GM21390 (cell line): ENCODE measurements around the gene DBT.
A peak's percentile ranks its signal among the peaks of the same experiment; 100 is the strongest.
"Not testable (repeated sequence)": the region's sequence is repeated elsewhere in the genome, so short reads cannot be mapped to it uniquely, and the experiment has no call there.

ENCODE experiments used
- ATAC-seq: cut with Tn5 transposase; IDR thresholded peaks from one replicate; pipeline ENCODE4 v1.9.1; 2021; ENCODE audit not compliant: unreplicated experiment

DBT gene

DNA sequence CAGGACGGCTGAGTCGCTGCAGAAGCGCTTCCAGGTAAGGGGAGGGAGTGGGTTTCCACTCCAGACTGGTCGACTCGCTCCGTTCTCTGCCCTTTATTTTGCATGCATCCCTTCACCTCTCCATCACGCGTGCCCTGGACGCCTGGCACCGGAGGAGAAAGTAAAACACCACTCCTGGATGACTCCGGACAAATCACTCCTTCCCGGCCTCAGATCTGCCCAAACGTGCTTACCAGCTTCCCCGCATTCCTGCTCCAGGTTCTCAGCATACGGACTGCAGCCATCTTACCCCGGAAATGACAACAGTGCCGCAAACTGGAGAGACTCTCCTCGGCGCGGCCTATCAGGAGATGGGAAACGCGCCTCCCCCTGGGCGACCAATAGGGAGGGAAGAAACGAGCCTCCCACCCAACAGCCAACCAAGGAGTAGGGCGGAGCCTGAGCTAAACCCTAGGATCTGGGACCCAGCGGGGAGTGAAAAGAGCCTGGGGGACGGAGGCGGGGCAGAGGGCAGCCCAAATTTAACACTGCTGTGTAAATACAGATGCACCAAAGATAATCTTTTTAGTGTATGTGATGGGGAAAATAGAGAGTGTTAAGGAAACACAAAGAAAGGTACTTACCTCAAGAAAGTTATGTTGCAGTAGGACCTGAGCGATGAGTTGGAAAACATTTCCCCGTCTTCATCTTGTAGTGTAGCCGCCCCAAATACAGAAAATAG lies at the start of gene DBT:
TSS of gene DBT (minus strand) at position 298 of the 721 bp plus-strand sequence. CDS start at position 284, 14 bp downstream.
- ATAC-seq: peak; percentile 100

DNA sequence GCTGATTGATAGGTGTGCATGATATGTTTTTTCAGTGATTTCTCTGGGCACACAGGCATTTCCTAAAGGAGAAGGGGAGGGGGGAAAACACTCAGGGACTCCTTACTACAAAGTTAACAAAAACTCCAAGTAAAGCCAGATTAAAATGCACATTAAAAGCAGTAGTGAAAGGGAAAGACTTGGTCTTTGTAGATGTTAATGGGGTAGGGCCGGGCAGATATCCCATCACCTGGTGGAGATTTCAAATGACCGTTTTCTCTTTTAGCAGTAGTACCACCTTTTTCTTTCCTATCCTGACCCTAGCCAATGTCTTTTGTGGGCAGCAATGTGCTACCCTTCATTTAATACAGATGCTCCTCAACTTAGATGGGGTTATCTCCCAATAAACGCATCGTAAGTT lies 48.9 kb upstream of the DBT start:
- ATAC-seq: no peak

DNA sequence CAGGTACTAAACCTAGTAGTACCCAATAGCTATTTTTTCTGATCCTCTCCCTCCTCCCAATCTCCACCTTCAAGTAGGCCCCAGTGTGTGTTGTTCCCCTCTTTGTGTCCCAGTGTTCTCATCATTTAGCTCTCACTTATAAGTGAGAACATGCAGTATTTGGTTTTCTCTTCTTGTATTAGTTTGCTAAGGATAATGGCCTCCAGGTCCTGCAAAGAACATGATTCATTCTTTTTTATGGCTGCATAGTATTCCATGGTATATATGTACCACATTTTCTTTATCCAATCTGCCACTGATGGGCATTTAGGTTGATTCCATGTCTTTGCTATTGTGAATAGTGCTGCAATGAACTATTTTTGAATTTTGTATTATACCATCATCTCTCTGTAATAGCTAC lies 47.4 kb upstream of the DBT start:
- not testable (repeated sequence) for ATAC-seq

DNA sequence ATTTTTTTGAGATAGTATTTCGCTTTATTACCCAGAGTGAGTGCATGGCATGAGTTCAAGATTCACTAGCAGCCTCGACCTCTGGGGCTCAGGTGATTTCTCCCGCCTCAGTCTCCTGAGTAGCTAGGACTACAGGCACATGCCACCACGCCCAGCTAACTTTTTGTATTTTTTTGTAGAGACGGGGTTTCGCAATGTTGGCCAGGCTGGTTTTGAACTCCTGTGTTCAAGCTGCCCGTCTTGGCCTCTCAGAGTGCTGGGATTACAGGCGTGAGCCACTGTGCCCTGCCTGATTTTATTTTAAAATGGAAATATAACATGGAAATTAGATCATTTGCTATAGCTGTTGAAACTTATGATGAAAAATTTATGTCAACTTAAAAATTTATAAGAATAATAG lies 46.5 kb upstream of the DBT start:
- ATAC-seq: no peak

DNA sequence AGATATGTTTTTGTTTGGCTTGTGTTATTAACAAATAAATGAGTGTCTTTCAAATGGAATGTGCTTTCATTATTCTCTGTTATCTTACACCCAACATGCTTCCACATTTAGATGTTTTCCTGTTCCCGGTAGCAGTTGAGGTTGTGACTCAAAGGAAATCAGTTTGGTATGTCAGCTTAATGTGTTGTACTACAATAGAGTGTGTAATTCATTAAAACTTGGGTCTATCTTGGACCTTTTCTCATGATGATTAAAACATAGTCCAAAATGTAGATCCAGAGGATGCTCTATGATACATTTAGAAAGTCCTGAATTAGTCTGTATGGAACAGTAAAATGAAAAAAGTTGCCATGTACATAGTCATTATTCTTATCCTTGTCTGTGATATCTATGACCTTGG lies 43.1 kb upstream of the DBT start:
- no peak for ATAC-seq

DNA sequence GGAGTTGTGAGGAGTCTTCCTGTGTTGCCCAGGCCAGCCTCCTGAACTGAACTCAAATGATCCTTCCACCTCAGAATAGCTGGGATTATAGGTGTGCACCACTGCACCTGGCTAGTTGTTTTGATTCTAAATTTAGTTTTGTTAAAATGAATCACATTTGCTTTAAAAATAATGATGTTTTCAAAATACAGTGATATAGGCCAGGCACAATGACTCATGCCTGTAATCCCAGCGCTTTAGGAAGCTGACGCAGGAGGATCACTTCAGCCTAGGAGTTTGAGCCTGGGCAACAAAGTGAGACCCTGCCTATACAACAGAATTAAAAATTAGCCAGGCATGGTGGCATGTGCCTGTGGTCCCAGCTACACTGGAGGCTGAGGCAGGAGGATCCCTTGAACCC lies 40.7 kb upstream of the DBT start:
- ATAC-seq: no peak

DNA sequence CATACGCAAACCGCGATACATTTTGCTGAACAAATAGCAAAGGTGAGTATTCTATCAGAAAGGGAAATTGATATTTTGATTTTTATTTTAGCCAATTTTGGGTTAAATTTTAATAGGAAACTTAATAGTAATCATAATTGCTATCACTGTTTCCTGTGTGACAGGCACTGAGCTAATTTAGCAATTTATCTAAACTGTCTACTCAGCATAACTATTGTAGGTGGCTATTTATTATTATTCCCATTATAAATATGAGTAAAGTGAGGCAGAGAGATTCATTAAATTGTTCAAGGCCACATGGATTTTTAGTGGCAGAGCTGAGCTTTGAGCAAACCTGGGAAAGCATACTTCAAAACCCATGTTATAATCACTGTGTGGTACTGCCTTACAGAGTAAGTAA lies 37.5 kb upstream of the DBT start:
- no peak for ATAC-seq

DNA sequence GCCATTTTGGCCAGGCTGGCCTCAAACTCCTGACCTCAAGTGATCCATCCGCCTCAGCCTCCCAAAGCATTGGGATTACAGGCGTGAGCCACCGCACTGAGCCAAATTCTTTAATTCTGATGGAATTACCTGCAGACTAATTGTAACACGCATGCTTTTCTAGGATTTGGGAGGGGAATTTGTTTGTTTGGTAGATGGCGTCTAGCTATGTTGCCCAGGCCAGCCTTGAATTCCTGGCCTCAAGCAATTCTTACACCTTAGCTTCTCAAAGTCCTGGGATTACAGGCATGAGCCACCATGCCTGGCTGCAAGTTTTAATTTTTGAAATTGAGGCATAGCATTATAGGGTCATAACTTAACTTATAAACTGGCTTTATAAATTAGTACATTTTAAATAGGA lies 35.0 kb upstream of the DBT start:
- no peak for ATAC-seq

DNA sequence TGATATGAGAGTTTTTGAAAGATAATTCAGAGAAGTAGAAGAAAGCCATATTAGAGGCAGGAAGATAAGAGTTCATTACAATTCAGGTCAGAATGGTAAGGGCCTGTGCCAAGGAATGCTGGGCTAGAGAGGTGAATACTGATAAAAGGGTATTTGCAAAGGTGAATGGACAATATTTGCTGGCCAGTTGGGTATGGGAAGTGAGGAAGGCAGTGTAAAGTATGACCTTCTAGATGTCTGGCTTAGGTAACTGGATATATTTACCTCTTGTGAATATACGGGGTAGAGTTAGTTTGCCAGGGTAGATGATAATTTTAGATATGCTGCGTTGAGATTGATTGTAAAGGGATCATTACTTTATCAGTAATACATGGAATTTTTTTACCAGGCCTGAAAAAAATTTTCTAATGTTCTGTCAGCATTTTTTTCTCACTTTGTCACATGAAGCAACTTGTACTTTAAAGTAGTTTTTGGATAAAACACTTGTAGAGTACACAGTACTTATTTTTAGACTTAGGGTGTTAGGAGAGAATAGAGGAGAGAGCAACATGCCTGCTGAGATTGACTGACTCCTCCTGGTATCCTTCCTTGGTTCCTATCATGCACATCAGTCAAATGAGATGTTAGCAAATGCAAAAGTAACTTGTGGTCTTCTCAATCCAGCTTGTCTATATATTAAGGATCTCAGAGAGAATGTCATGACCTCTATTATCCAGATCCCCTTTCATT lies 30.5 kb upstream of the DBT start:
- no peak for ATAC-seq

DNA sequence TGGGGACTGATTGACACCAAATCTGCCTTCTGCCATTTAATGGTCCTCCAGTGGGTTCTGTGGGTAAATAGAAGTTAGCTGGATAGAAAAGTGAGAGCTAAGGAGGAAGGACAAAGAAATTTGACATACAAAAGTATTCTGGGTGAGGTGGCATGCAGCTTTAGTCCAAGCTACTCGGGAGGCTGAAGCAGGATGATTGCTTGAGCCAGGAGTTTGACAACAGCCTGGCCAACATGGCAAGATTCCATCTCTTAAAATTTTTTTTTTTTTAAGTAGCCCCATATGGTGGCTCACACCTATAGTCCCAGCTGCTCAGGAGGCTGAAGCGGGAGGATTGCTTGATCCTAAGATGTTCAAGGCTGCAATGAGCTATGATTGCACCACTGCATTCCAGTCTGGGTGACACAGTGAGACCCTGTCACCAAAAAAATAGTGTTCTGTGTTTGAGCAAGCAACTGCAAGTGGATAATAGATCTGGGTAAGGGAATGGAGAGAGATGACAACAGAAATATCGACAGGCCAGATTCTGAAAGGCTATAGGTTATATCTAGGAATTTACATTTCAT lies 29.8 kb upstream of the DBT start:
- no peak for ATAC-seq

DNA sequence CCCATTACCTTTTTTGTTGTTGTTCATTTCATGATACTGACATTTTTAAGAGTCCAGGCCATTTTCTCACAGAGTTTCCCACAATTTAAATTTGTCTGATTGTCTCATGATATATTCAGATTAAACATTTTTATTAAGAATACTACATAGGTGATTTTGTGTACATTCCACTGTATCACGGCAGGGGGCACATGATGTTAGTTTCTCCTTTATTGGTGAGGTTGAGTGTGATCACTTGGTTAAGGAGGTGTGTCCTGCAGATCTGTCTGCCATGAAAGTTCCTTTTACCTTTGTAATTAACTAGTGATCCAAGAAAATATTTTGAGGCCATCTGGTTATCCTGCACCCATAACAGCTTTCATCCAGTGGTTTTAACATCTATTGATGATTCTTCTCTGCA lies 28.2 kb upstream of the DBT start:
- ATAC-seq: no peak

DNA sequence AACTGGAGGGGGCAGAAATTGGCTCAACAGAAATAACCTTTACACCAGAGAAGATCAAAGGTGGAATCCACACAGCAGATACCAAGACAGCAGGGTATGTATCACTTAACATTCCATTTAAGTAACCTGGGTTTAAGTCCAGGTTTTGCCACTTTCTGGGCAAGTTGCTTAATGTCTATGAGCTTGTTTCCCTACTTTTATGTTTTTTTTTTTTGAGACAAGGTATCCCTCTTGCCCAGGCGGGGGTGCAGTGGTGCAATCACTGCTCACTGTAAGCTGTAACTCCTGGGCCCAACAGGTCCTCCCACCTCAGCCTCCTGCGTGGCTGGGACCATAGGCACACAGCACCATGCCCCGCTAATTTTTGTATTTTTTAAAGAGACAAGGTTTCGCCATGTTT lies 18.6 kb upstream of the DBT start:
- no peak for ATAC-seq

DNA sequence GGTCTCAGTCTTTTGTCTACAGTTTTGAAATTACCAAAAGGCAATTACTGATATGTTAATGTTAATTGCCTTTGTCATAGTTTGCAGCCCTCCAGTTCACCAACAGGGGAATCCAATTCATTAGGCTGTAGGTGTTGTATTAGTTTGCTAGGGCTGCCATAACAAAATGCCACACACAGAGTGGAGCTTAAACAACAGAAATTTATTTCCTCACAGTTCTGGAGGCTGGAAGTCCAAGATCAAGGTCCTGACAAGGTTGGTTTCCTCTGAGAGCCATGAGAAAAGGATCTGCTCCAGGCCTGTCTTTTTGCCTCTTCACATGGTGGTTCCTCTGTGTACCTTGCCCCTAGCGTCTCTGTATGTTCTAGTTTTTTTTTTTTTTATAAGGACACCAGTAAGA lies 17.6 kb upstream of the DBT start:
- ATAC-seq: no peak

DNA sequence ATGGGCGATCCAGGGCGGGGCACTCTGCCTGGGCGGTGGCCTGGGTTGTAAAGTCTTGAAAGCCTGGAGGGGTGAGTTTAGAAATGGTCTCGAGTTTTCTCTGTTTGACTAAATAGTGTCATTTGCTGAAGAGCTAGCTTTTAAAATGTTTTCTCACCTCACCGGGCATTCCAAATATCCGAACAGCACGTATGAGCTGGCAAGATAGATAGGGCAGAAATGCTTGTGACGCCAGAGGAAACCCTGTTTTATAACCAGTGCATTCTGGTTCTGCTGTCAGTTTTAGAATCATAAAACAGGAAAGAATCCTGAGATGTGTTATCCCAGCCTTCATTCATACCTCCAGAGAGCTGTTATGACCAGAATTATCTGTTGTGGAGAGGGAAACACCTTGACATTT lies 17.1 kb upstream of the DBT start:
- ATAC-seq: peak; percentile 25

DNA sequence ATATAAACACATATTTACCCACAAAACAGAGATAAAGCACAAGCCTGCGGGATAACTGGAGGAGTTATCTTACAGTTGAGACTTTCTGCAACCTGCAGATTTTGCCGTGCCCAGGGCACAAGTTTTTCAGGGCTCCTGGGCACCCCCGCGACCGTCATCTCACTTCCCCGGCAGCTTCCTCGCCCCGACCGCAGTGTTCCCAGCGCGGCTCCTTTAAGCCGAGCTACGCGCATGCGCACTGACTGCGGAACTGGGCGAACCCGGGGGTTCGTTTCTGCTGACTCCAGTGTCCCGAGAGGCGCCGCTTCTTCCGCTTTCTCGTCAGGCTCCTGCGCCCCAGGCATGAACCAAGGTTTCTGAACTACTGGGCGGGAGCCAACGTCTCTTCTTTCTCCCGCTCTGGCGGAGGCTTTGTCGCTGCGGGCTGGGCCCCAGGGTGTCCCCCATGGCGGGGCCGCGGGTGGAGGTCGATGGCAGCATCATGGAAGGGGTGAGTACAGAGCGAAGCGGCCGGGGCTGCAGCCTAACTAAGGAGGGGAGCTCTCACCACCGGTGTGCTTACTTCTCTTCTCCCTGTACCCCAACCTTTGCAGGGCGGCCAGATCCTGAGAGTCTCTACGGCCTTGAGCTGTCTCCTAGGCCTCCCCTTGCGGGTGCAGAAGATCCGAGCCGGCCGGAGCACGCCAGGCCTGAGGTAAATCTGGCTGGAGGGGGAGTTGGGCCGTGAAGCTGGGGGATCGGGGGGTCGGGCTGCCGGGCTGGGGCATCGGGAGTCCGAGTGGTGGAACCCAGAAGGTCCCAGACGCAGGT lies 16.5 kb upstream of the DBT start, which contains the start of gene RTCA:
TSS of gene RTCA (plus strand) at position 286 of the 810 bp plus-strand sequence. CDS start at position 446, 160 bp downstream.
- peak; percentile 96 for ATAC-seq

DNA sequence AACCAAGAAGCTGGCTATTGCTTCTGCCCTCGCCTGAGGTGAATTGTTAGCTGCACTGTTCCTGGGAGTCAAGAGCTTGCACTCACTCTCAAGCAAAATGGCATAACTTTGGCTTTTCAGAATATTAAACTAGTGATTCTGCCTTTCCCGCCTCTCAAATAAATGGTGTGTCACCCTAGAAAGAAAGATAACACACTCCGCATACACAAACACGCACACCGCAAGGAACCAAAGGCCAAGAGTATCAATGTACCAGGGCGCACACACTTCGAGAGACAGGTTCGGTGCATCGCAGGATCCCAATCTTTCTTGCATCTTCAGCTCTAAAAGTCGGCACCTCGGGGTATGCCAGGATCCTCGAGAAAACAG lies 15.9 kb upstream of the DBT start:
- peak; percentile 28 for ATAC-seq

DNA sequence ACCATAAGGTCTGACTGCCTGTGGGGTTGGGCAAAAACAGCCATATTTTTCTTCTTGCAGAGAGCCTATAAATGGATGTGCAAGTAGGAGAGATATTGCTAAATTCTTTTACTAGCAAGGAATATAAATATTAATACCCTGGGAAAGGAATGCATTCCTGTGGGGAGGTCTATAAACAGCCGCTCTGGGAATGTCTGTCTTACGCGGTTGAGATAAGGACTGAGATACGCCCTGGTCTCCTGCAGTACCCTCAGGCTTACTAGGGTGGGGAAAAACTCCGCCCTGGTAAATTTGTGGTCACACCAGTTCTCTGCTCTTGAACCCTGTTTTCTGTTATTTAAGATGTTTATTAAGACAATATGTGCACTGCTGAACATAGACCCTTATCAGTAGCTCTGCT lies 14.4 kb upstream of the DBT start:
- ATAC-seq: not testable (repeated sequence)

DNA sequence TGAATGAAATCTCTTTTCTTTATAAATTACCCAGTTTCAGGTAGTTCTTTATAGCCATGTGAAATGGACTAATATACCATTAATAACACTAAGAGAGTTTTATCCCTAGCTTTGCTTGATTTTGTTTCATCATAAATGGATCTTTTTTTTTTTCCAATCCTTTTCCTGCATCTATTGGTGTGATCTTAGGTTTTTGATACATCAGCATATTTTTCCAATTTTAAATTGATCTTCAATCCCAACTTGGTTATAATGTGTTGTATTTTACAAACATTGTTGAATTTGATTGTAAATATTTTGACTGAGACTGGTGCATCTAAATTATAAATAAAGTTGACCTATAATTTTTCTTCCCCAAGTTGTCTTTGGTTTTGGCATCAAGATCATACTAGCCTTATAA lies 12.1 kb upstream of the DBT start:
- ATAC-seq: no peak

DNA sequence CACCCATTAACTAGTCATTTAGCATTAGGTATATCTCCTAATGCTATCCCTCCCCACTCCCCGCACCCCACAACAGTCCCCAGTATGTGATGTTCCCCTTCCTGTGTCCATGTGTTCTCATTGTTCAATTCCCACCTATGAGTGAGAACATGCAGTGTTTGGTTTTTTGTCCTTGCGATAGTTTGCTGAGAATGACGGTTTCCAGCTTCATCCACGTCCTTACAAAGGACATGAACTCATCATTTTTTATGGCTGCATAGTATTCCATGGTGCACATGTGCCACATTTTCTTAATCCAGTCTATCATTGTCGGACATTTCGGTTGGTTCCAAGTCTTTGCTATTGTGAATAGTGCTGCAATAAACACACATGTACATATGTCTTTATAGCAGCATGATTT lies 8.8 kb upstream of the DBT start:
- ATAC-seq: not testable (repeated sequence)

DNA sequence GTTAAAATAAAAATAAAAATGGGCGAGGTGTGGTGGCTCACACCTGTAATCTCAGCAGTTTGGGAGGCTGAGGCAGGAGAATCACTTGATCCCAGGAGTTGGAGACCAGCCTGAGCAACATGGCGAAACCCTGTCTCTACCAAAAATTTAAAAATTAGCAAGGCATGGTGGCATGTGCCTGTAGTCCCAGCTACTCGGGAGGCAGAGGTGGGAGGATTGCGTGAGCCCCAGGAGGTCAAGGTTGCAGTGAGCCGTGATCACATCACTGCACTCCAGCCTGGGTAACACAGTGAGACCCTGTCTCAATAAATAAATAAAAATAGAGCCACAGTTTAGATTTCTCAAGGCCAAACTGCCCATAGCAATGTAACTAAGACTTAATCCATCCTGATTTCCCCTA lies 6.6 kb upstream of the DBT start:
- ATAC-seq: not testable (repeated sequence)

DNA sequence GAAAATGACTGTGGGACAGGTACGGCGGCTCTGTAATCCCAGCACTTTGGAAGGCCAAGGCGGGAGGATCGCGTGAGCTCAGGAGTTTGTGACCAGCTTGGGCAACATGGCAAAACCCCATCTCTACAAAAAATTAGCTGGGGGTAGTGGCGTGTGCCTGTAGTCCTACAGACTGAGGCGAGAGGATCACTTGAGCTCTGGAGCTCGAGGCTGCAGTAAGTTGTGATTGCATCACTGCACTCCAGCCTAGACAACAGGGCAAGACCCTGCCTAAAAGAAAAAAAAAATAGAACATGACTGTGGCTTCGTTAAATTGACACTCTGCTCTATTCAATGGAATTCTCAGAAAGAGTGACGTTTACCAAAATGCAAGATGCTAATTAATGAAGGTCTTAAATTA lies 3.9 kb upstream of the DBT start:
- no peak for ATAC-seq
